Ascending aorta (tissue), 2 donors: ENCODE measurements around the gene CALU. TPM values are rescaled to one million over a fixed set of nuclear protein-coding genes. Genes with fewer than 3 reads are reported as not detected.

Experiments used
- DNase-seq, 2 donors: peaks; one replicate each; pipeline ENCODE4 v3.0.0-alpha.2; 2019; ENCODE audit warnings: low spot score in 2 of 2
- H3K27ac ChIP-seq, 2 donors: fragments of 200-600 bp; sonication (generic); one replicate each; pipeline ENCODE4 v1.5.1; 2016 to 2017; ENCODE audit warnings: mild to moderate bottlenecking in 1 of 2
- H3K27me3 ChIP-seq: fragments of 200-600 bp; sonication (generic); one replicate; pipeline ENCODE4 v1.5.1; 2017
- H3K36me3 ChIP-seq, 2 donors: fragments of 200-600 bp; sonication (generic); one replicate each; pipeline ENCODE4 v1.5.1; 2016
- H3K4me1 ChIP-seq, 2 donors: fragments of 200-600 bp; sonication (generic); one replicate each; pipeline ENCODE4 v1.5.1; 2016 to 2017; ENCODE audit warnings: mild to moderate bottlenecking in 1 of 2
- H3K4me3 ChIP-seq, 2 donors: fragments of 200-600 bp; sonication (generic); one replicate each; pipeline ENCODE4 v1.5.1; 2016 to 2017; ENCODE audit warnings: mild to moderate bottlenecking in 1 of 2
- H3K9me3 ChIP-seq, 2 donors: fragments of 200-600 bp; sonication (generic); one replicate each; pipeline ENCODE4 v1.5.1; 2016
- CTCF ChIP-seq, 3 experiments: fragments of 200-600 bp in 2 of 3; fragments of 450-650 bp in 1 of 3; sonication (generic) in 2 of 3; IDR thresholded peaks; one replicate each; pipeline ENCODE4 v1.5.1; 2016 to 2019; ENCODE audit warnings: antibody characterized with exemption in 3 of 3, mild to moderate bottlenecking in 1 of 3, moderate library complexity in 1 of 3
- intact Hi-C: fragments of 100-400 bp; cut with DNase I; formaldehyde crosslinking; loops from one replicate; pipeline ENCODE4 v1.15.1; 2023
- total RNA-seq: library from RNA; depleted of rRNA; stranded (reverse); fragments of >200 nt; gene quantifications from one replicate; pipeline ENCODE4 v1.1.0, GENCODE V29; 2016

CALU gene
- total RNA-seq, 1 donor from 2014 or later: 82.8 TPM

GRCh38 chr7:128731184-128731583 lies 8.0 kb upstream of the CALU start:
- H3K9me3 ChIP-seq: no peaks in the 10 kb centered on the region
- H3K27ac ChIP-seq: no peak overlapping the region
- no peaks in the 10 kb centered on the region for H3K27me3 ChIP-seq
- intact Hi-C loops: no loop called here
- H3K4me1 ChIP-seq: no peaks in the 10 kb centered on the region
- TF ChIP-seq CTCF (IDR thresholded peaks at IDR 0.05): no peak
- H3K4me3 ChIP-seq: no peak overlapping the region
- DNase-seq: no peak
- H3K36me3 ChIP-seq: no peaks in the 10 kb centered on the region

GRCh38 chr7:128732521-128733277 lies 6.5 kb upstream of the CALU start:
- no peaks in the 10 kb centered on the region for H3K9me3 ChIP-seq
- no peak for TF ChIP-seq CTCF (IDR thresholded peaks at IDR 0.05)
- no peaks in the 10 kb centered on the region for H3K27me3 ChIP-seq
- no peak for DNase-seq
- H3K4me1 ChIP-seq: no peaks in the 10 kb centered on the region
- no peaks in the 10 kb centered on the region for H3K36me3 ChIP-seq
- no peak overlapping the region for H3K27ac ChIP-seq
- no peak overlapping the region for H3K4me3 ChIP-seq
- intact Hi-C loops: no loop called here

GRCh38 chr7:128733278-128733645 lies 5.9 kb upstream of the CALU start:
- no peak for TF ChIP-seq CTCF (IDR thresholded peaks at IDR 0.05)
- H3K9me3 ChIP-seq: no peaks in the 10 kb centered on the region
- no peak for DNase-seq
- no peaks in the 10 kb centered on the region for H3K36me3 ChIP-seq
- intact Hi-C loops: no loop called here
- no peaks in the 10 kb centered on the region for H3K27me3 ChIP-seq
- H3K4me1 ChIP-seq: peaks cover 0 to under 1% of the 10 kb centered on the region in 2 donors
- H3K27ac ChIP-seq: no peak overlapping the region
- H3K4me3 ChIP-seq: no peak overlapping the region

GRCh38 chr7:128734890-128735289 lies 4.3 kb upstream of the CALU start:
- Histone ChIP-seq H3K4me3 (no peak overlapping the region), H3K27ac (no peak overlapping the region), H3K9me3 (no peaks in the 10 kb centered on the region), H3K36me3 (no peaks in the 10 kb centered on the region), H3K4me1 (peaks cover 0 to 3% of the 10 kb centered on the region in 2 donors), H3K27me3 (no peaks in the 10 kb centered on the region)
- no peak for TF ChIP-seq CTCF (IDR thresholded peaks at IDR 0.05)
- no peak for DNase-seq
- intact Hi-C loops: loop anchor here (5.0 kb wide), 1 partner anchor 147 kb away; no protein-coding TSS in a partner anchor

GRCh38 chr7:128735436-128735835 lies 3.7 kb upstream of the CALU start:
- TF ChIP-seq CTCF (IDR thresholded peaks at IDR 0.05): no peak
- no peaks in the 10 kb centered on the region for H3K9me3 ChIP-seq
- H3K4me3 ChIP-seq: no peak overlapping the region
- no peak for DNase-seq
- intact Hi-C loops: loop anchor here (5.0 kb wide), 1 partner anchor 147 kb away; no protein-coding TSS in a partner anchor
- no peaks in the 10 kb centered on the region for H3K27me3 ChIP-seq
- no peaks in the 10 kb centered on the region for H3K36me3 ChIP-seq
- no peak overlapping the region for H3K27ac ChIP-seq
- H3K4me1 ChIP-seq: peaks cover 0 to 3% of the 10 kb centered on the region in 2 donors
